Measurements from ENCODE around the gene BUB1B.

BUB1B gene

DNA sequence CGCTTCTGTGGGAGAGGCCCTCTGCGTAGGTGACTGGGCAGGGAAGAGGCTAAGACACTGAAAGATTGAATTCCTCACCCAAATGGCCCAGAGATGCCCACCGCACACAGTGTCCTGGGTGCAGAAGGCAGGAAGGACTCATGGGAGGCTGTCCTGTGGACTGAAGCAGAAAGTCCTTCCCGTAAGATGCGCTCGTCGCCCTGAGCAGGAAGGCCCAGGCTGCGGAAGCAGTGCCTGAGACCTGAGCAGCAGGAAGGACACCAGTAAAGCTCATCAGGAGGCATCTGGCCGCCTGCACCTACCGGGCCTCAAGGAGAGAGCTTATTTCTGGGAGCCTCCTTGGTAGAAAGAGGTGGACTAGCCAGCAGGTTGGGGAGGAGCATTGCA, 81.3 kb downstream of the BUB1B start:
- no peak for FAIRE-seq

DNA sequence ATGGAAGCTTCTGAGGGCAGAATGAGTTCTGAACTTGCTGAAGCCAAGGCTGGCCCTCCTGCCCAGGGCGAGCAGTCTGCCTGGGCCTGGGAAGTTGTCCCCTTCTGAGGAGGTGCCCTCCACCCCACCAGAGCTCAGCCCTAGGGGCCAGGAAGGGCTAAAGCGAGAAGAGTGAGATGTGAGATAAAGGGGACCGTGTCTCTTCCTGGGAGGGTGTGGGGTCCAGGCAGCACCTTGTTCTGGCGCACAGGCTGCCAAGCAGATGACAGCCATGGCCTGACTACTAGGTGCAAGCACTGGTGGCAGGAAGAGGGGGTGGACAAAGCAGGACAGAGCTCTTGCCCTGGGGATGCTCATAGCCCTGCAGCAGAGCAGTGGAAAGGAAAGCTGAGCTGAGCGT, 81.7 kb downstream of the BUB1B start:
- no peak for FAIRE-seq

DNA sequence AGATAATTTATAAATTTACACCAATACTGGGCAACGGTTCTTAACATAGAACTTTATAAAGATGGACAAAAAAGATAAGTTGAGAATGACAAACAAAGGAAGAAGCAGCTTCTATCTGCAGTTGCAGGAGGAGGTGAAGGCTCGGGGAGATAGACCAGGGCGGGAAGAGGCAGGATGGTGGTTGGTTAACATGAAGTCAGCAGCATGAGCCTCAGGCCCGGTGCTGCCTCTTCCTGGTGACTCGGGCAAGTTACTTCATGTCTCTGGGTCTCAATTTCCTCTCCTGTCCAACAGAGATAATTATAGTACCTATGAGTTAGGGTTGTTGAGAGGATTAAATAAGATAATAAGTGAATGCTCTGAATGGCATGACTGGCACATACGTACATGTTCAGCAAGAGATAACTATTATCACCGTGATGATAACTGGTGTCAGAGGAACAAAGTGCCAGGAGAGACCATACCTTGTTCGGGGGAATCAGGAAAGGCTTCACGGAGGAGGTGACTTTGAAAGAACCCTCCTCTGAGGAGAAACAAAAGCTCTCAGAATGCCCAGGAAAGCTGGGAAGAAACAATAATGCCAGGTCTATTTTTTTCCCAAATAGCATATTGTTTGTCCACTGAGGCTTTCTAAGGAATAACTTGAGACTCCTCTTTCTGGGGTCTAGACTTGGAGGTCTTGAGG, 82.4 kb downstream of the BUB1B start:
- FAIRE-seq = no peak

DNA sequence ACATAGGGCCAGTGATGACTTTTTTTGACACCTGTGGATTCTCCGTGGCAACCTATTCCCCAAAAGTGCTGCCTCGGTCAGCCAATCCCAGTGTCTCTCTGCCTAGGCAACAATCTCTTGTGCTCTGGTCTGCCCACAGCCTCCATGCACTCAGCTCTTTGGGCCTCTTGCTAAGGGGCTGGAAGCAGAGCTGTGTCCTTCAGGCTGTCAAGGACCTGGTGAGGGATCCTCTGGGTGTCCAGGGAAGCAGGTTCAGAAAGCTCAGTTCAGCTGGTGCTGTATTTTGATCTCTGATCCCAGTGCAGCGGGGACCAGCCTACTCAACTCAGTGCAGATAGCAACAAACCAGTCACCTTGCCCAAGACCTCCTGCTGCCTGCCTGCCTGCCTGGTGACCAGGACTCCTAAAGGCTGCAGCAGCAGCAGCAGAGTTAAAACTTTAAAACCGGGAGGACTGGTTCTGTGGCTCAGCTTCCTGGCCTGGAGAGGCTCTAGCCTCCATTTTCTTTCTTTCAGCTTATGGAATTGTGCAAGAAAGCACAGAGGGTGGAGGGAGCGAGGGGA, 84.2 kb downstream of the BUB1B start:
- FAIRE-seq = no peak

DNA sequence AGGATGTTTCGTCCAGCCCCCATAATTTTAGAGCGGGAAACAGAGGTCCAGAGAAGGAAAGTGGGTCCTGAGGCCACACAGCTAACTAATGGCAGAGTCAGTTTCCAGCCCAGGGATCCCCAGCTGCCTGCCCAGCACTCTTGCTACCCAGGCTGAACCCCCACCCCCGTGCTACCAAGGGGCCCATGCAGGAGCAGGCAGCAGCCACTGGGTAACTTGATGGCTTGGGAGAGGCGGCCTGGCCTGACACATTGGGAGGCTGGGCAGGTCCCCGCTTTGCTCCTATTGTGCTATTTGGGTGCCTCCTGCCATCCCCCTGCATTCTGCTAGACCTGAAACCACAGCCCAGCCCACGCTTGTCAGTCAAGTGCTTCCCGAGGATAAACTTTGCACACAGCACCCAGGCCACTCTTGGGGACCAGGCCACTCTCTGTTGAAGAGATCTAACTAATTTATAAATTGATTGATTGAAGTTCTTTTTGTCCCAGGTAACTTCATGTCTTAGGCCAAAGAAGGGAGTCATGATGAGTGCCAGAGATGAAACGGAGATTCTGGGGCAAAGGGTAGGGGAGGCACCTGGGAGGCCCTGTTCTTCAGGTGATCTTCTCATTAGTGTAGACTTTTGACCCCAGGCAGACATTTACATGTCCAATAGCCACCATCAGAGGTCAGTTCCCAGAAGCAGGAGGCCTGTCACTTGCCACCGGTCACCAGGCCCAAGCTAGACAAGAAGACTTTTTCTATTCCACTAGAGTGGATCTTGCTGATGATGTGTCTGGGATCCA, 85.0 kb downstream of the BUB1B start:
- no peak for FAIRE-seq

DNA sequence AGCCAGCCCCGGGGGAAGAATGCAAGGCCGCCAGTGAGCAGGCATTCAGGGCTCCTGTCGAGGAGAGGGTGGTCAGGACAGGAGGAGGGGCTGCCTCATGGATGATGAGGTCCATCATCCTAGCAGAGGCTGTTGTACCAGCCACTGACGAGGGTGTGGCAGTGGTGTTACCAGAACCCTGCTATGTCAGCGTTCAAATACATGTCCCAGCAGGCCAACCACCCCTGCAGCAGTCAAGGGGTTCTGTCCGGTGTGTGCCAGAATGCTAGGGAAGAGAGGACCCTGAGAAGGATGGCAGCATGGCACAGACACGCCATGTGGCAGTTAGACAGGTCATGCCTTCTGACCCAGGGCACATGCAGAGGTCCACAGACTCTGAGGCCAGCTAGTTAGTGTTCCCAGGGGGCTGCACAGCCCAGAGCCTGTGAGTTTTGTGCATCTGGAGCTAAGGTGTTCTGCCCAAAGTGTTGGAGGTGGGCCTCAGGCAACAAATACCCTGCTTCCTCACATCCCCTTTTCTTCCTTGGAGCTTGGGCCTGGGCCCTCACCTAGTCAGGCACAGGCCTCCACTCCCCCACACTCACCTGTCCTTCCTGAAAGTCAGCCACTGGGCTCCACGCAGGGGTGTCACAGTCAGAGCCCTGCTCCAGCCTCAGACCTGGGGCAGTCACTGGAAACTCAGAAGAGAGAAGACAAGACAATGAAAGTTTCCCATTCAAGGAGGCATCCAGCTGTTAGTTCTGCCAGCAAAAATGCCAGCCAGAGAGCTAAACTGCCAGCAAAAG, 85.8 kb downstream of the BUB1B start:
- FAIRE-seq = no peak

DNA sequence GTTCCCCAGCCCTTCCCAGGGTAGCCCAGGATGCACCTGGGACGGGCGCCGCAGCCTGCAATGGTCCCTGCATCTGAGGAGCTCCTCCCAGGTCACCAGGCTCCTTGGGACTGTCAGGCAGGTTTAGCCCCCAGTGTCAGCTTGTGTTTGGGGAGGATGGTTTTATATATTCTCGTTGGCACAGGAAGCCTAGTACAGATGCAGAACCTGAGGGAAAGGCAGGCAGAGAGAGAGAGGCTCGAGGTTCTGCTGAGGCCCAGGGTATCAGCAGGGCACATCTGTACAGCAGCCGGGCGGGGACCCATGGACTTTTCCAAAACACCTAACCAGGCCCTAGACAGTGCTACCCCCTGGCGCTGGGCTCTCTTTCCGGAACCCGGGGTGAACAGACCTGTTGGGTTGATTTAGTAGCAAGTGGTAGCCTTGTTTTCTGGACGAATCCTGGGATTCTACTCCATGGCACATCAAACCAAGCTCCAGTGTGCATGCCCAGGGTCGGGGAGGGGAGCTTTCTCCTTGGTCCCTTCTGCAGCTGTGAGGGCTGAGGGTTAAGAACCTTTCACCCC, 86.6 kb downstream of the BUB1B start:
- FAIRE-seq = no peak

DNA sequence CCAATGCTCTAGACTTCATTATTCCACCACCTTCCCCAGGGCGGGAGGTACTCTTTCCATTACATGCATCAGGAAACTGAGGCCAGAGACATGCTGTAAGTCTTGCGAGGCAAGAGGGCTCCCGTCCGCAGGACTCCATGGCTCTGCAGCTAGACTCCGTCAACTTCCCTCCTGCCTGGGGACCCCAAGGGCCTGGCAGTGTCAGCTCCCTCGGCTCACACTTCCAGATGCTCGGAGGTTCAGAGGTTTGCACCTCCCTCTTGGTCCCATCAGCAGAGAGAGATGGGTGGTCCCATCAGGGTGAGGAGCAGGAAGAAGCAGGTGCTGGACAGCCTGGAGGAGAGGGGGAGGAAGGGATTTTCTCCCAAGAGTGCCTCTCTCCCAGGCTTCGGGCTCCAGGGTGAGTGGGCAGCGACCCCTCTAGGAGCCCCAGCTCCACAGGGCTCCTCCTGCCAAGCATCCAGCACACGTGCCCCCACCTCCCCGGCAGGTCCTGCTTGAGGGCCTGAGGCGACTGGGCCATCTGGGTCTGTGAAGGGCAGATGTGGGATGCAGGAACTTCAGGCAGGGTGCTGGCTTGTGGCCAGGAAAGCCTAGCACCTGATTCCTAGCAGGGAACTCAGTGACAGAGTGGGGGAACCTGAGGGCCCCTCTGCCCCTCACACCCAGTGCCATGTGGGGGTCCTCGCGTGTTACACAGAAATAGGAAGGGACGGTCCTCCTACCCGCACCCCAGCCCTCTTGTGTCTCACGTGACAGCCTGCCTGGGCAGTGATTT, 87.3 kb downstream of the BUB1B start:
- FAIRE-seq = no peak

DNA sequence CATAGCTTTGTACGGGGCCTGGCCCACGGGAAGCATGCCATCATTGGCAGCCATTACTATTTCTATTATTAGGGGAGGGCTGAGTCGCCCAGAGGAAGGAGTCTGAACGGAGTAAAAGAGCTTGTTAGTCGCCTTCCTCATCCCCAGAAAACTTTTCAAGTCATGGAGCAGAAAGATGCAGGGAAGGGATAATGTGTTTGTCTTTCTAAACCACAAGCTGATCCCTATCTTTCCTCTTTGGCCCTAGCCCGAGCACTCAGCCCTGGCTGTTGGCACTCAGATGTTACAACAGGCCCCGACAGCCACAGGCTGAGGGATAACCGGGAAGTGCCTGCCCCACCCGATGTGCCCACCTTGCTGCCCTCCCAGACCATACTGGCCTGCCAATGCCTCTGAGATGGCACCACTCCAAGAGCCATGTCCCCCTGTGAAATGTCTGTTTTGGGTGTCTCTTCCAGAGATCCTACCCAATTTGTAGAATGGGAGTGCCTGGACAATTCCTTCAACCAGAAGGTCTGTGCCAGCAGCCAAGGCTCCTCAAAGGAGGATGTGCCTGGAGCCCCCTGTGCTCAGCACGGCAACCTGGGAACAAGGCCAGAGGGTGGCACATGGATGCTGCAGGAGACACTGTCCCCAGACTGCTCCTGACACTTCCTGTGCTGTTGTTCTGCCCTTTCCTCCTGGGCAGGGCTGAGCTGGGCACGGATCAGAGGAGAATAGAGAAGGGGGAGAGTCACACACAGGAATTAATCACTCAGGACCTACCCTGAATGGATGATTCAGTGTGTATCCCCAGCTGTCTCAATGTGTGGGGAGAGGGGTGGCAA, 88.8 kb downstream of the BUB1B start:
- FAIRE-seq = no peak

DNA sequence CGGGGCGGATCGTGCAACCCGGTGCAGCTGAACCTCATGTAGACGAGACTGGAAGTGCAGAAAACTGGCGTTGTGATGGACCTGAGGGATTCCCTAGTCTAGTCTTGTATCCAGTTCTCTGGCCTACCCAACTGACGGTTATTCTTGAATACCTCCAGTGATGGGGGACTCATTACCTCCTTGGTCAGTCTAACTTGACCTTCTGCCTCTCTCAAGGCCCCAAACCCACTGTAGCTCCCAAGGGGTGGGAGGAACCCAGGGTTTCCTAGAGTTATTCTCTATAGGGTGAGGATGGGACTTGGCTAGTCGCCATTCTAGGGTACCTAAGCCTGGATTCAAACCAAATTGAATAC, 89.4 kb downstream of the BUB1B start:
- FAIRE-seq = no peak

DNA sequence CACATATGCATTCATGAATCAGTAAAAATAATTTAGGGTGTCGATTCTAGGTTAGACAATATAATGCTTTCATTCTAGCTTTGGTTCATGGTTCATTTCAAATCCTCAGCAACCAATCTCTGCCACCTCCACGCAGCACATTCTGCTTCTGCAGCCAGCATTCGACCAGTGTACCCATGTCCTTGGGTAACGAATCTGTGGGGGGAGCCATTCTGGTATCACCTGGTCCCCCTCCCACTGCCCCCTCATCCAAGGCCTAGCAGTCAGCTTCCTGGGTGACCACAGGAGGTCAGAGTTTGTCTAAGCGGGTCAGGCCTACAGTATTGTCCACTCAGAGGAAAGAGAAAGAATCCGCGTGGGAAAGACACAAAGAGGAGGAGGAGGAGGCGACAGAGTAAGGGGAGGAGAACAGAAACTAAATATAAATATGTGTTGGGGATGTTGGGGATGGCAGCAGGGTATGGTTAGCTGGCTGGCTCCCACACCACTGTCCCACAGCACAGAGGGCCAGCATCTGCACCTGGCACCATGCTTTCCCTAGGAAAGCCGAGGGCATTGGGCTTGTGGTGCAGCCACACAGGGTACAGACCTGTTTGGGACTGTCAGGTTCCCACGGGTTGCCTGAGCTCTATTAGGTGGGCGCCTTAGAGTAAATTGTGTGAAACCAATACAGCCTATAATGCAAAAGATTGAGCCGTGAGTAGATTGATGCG, 90.1 kb downstream of the BUB1B start:
- FAIRE-seq = no peak

DNA sequence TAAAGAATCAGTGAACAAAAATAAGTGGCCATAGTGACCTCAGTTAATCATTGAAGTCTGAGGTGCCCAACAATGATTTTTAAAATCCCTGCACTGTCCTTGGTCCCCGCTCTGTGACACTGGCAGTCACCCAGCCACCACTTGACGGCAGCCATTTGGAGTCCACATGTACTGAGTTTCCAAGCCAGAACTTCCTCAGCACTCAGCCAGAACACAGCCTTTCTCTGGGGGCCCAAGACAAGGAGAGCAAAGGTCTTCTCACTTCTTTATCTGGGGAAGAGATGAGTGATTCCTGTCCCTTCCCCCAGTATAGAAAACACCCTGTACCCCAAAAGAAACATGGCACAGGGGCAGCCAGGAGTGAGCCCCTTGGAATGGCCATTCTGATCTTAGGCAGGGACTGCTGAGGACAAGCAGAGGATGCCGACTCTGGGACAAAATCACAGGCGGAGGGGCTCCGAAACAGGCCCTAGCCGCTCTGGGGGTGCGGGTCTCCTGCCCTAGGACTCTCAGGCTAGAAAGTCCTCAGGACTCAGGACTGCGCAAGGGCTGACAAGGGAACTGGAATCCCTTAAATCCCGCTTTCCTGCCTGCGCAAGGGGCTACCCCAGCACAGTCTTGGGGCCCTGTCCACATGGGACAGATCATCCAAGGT, 90.7 kb downstream of the BUB1B start:
- no peak for FAIRE-seq

DNA sequence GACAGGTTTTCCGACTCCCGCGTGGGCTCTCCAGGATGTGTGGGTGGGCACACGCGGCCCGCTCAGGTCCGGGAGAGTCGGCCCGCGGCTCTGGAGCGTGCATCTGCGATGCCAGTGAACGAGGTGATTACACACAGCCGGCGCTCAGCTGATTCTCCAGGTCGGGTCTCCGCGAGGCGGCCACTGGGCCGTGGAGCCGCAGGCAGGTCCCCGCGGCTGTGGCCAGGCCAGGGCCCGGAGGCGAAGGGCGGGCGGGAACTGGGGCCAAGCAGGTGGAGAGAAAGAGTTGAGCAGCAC, 91.2 kb downstream of the BUB1B start:
- FAIRE-seq = no peak

DNA sequence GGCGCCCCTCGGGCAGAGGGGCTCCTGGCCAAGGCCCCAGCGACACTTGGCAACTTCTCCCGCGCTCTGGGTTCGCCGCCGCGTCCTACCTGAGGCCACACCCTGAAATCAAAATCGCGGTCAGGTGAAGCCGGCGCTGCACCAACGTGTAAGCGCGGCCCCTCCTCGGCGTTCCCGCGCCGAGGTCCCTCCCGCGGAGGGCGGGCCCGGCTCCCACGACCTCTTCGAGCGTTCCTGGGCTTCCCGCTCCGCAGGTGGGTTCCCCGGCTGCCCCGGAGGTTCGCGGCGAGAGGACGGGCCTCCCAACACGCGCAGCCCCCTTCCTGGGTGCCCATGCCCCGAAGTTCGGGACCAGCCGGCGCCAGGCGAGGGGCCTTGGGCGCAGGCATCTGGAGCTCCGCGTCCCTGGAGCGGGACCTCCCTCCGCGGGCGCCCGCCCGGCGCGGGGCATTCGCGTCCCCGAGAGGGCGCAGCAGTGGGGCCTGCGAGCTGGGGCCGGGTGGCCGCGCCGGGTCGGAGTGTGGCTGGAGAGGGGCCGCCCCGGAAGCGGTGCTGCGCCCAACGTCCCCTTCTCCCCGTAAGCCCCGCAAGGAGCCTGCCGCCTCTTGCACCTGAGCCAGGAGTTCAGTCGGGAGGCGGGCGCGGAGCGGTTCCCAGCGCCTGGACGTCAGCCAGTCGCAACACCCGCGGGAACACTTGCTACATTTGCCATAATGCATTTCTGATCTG, 91.7 kb downstream of the BUB1B start:
- FAIRE-seq = no peak

DNA sequence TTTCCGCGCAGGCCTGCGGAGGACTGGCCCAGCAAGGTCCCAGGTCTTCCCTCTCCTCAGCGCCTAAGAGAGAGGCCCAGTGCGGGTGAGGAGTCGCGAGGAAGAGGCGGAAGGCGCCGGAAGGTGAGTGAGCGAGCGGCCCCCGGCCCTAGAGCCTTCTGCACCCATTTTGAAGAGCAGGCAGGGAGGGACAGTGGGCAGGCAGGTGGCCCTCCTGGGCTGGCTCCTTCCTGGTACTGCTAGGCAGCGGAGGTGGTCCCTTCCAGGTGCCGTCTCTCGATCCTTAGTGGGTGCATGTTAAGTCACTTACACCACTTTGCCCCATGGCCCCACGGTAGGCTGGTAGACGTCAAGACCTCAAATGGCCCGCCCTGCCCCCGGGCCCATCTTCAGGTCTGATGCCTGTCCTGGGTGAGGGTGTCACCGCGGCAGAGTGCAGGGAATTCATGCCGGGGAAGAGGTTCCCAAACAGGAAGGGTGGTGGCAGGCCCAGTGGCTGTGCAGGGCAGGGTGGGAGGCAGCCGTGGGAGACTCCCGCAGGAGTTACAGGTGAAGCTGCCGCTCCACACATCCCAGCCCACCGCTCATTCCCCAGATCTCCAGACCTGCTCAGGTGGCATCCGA, 92.4 kb downstream of the BUB1B start:
- FAIRE-seq = no peak

DNA sequence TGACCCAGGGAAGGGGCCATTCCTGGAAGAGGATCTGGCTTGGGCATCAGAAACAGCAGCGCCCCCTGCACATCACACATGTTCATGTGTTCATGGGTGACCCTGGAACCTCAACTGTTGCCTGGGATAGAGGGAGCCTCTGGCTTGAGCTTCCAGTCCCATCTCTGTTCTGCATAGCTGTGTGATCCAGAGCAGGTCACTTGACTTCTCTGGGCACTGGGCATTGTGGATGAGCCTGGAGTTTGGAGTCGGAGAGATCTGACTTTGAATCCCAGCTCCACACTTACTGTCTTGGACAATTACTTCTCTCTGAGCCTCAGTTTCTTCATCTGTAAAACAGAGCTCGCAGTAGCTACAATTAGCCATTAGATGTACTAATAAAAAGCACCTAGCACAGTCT, 93.6 kb downstream of the BUB1B start:
- no peak for FAIRE-seq

DNA sequence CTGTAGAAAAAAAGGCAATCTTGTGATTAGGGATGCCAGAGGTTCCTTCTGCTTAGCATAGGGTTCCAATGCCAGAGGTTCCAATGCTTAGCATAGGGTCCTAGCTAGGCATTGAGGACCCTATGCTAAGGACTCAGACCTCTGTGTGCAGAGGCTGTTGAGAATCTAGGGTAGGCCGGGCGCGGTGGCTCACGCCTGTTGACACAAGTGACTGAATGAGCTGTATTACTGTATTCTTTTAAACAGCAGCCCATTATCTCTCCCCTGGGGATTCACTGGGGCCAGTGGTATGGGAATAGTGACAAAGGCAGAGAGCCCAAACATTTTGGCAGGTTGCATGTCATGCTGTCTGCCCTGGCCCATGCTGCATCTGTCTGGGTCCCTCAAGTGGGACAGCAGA, 94.2 kb downstream of the BUB1B start:
- no peak for FAIRE-seq

DNA sequence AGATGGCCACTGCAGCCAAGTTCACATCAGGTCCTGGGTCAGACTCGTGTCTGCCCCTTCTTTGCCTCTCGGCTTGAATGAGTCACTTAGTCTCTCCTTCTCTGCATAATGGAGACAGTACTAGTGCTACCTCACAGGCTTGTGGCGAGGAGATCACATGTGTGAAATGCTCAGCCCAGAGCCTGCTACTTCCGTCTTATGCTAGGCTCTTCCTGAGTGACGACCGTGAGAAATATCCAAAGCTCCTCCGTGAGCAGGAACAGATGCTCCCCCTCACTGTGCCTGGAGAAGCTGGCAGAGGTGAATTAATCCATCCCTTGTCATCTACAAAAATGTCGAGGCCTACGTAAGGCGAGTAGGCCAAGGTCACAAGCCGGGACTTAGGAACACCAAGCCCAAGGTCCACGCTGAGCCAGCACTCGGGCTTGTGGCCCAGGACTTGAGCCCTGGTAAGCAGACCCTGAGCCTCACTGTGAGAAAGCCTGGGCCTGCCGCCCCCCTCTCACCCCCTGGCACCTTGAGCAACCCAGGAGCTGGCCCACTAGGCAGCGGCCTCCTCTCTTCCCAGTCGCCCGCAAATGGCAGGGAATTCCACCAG, 95.9 kb downstream of the BUB1B start:
- FAIRE-seq = no peak

Measured in colon (tissue), 2 donors.